Inferior parietal cortex (tissue), 1 donor: ENCODE data around the gene MAGEA9B.
A peak's percentile ranks its signal among the peaks of the same experiment; 100 is the strongest.
"Not testable (repeated sequence)": the region's sequence is repeated elsewhere in the genome, so short reads cannot be mapped to it uniquely, and the experiment has no call there.

Source experiments
- DNase-seq: peaks from one replicate; pipeline ENCODE4 v3.0.0-alpha.2; 2016; ENCODE audit errors: extremely low spot score

The MAGEA9B gene, protein sequence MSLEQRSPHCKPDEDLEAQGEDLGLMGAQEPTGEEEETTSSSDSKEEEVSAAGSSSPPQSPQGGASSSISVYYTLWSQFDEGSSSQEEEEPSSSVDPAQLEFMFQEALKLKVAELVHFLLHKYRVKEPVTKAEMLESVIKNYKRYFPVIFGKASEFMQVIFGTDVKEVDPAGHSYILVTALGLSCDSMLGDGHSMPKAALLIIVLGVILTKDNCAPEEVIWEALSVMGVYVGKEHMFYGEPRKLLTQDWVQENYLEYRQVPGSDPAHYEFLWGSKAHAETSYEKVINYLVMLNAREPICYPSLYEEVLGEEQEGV

DNA sequence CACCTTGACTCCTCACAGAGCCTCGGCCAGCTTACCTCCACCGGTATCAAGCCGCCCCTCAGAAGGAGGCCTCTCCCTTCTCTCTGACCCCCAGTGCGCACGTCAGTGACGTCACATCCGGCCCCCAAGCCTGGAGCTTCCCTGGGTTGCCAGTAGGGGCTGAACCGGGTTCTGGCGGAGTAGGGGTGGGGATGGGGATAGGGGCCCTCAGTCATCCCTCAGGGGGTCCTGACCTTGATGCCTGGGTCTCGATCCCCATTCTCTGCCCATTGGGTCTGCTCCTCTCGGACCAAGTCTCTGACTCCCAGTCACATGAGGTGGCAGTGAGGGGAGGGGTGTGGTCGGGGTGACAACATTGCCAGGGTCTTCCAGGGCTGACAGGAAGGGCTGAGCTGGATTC is at the start of gene MAGEA9B:
Gene MAGEA9B (minus strand): TSS at position 101 of the 400 bp plus-strand sequence. CDS start 4,280 bp downstream, outside the sequence.
- not testable (repeated sequence) for DNase-seq

DNA sequence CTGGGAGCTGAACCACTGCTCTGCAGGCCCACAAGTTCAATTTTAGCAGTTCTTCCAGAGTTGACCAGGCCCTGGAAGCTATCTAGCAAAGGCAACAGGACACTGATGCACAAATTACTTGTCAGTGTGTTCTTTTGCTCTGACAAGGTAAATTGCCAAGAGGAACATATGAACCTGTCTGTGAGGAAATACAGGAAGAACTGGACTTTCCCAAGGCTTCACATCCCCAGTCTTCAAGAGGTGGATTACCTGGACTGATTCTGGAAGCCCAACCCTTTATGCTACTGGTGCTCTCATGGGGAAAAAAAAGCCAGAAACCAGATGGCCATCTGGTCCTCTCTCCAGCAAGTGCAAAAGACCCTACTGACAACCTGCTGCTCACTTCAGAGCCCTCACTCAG is 46.3 kb upstream of the MAGEA9B start:
- DNase-seq = no peak

DNA sequence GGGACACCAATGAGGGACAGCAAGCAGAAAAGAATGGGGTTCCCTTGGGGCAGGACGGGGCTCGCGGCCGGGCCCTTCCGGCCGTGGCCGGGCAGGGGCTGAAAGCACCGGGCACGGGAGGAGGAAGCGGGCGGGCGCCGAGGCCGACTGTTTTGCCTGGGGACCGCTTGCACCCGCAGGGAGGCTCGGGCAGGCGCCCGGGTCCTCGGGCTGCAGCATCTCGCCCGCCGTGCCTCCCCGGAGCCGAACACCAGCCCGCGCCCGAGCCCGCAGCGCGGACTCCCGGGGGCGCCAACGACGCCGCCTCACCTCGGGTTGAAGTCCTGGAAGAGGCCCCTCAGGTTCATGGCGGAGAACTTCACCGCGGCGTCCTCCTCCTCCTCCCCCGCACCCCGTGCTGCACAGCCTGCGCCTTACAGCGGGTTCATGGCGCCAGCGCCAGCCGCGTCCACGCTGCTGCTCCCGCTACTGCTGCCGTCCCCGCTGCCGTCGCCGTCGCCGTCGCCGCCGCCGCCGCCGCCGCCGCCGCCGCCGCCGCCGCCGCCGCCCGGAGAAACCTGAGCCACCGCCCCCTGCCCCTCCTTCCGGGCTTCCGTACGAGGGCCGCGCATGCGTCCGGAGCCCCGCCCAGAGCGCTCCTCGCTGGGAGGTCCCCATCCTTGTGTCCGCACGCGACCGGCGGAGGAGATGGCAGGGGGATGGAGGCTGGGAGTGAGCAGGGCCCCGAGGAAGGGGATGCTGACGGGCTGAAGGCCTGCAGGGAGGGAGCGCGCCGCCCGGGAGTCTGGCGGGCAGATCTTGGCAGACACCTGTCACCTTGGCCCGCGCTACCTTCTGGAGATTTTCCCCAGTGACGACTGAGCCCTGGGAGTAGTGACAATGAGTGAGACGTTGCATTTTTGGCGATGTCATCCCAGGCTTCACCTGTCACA is 44.2 kb upstream of the MAGEA9B start, which contains the start of gene TMEM185A:
Gene TMEM185A (minus strand): TSS at position 559 of the 932 bp plus-strand sequence. CDS start 212 bp downstream, at position 347.
- peak; percentile 40 for DNase-seq

DNA sequence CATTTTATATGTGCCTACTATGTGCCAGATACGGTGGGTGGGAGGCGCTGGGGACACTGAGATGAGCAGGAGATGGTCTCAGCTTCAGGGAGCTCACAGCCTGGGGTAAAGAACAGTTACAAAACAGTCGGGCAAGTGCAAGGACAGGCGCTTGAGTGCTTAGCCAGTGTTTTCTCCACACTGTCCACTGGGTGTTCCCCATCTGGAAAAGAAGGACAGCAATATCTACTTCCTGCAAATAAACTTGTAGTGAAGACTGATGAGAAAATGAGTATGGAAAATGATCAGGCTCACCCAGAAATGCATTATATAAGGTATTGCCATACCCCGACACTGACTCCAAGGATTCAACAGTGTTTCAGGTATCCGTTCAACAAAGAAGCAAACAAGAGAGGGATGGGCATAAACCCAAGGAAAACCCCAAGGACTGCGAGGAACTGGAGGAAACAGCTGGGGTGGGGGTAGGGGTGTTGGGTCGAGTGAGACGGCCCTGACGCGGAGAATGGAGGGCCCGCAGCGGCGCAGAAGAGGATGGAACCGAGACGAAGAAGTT is 43.5 kb upstream of the MAGEA9B start:
- DNase-seq = peak; percentile 12

DNA sequence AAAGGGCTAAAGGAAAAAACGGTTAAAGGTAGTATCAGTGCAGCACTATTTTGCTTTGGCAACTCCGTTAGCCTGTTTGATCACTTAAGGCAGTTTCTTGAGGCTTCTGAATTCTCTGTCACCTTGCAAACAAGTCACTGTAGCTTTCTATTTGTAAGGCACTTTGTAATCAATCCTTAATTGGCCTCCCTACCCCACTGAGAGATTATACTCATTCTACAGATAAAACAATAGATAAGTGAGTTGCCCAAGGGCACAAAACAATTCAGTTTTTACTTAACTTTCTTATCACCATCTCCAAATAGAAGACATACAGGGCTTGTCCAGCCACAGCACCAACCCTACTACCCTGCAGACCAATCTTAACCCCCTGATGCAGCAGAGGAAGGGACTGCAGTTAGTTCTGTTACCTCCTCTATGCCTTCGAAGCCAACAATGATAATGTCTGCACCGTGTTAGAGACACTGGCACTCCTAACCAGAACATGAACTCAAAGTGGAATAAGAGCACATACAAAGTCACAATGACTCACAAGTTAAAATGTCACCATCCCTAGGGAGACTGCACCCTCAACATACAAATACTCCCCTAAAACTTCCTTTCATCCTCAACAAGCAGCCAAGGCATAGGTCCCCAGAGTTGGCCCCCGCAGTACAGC is 42.6 kb upstream of the MAGEA9B start:
- no peak for DNase-seq

DNA sequence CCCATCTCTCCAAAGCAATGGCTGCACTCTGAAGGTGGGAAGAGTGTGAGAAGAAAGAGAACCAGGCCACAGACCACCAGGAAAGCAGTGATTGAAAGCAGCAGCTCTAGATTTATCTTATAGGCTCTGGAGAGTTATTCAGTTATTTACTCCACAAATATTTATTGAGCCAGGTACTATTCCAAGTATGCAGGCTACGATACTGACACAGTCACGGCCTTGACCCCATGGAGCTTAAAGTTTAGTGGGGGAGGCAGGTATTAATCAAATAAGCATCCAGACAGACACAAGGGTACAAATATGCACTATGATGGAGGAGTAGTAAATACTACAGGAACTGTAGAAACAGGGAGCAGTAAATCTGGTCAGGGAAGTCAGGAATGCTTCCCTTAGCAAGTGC is 41.5 kb upstream of the MAGEA9B start:
- no peak for DNase-seq

DNA sequence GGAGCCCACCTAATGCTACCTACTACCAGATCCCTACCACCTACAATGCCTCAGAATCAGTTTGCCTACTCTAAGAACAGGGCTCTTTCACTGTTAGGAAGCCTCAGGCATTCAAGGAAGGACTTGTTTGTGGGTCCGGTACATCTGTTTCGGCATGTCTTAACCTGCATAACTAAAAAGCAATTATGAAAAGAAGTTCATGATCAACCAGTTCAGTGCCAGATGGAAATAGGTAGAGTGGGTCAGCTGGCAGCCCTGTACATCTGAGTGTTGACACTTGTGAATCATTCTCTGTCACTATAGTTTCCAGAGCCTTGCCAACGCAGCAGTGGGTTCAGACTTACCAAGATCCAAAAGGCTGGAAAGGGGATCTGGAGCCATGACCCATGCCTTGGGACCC is 41.0 kb upstream of the MAGEA9B start:
- DNase-seq = no peak

DNA sequence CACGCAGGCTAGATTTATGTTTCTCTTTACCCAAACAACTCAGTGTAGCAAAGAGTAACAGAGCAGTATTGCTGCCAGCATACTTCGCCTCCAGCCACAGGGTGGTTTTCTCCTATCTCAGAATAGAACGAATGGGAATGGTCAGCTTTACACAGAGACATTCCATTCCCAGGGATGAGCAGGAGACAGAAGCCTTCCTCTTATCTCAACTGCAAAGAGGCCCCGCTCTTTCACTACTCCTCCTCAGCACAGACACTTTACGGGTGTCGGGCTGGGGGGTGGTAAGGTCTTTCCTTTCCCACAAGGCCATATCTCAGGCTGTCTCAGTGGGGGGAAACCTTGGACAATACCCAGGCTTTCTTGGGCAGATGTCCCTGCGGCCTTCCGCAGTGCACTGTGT is 39.6 kb upstream of the MAGEA9B start:
- DNase-seq = not testable (repeated sequence)

DNA sequence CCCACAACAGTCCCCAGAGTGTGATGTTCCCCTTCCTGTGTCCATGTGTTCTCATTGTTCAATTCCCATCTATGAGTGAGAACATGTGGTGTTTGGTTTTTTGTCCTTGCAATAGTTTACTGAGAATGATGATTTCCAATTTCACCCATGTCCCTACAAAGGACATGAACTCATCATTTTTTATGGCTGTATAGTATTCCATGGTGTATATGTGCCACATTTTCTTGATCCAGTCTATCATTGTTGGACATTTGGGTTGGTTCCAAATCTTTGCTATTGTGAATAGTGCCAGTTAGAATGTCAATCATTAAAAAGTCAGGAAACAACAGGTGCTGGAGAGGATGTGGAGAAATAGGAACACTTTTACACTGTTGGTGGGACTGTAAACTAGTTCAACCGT is 32.4 kb upstream of the MAGEA9B start:
- DNase-seq = not testable (repeated sequence)

DNA sequence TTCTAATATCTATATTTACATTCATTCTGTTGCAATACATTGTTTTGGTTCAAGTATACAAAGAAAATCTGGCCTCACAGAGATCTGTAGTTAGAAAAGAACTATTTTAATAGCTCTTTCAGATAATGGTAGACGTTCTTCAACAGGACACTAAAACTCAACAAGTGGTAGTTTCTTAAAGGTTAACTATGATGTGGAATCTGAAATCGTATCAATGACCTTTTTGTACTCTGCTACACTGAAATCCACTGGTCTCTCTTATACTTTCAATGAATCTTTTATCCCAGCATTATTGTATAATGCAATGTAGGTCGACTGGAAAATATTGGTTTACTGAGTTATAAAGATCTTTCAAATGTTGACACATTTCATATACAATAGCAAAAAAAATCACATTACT is 31.6 kb upstream of the MAGEA9B start:
- DNase-seq = no peak

DNA sequence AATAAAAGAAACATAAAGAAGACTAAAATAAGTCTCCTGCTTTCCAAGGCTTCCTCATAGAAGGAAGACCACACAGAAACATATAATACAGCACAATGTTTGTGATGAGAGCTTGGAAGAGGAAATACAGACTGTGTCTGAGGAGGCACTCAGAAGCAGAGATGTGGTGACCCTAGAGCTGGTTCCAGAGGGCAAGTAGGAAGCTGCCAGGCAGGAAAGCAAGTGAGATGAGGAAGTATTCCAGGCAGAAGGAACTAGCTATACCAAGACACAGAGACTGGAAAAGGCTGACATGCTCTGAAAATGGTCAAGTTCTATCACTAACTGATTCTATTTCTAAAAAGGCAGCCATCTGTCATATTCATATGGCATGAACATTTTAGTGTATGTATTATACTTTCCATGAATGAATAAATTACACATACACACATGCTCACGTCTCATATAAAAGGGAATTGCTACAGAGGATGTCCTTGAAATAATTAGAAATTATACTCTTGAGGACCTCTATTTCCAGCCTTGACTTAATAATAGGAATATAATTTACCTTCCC is 24.4 kb upstream of the MAGEA9B start:
- DNase-seq = no peak

DNA sequence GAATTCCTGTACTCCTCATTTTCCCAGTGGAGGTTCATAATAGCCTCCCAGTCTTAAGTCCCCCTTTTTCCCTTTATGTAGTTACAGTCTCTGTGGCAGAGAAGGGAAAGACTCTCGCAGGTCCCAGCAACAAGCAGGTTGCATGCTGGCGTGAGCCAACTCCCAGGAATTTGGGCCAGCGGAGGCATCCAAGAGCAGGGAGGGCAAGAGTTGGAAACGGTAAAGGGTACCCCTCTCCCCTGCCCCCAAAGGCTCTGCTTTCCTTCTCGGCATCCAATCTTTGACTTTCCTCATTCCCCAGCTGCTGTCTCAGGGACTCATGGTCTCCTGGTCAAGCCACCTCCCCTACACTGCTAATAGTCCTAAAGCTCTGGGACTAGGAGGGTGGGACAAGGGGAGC is 23.3 kb upstream of the MAGEA9B start:
- DNase-seq = no peak

DNA sequence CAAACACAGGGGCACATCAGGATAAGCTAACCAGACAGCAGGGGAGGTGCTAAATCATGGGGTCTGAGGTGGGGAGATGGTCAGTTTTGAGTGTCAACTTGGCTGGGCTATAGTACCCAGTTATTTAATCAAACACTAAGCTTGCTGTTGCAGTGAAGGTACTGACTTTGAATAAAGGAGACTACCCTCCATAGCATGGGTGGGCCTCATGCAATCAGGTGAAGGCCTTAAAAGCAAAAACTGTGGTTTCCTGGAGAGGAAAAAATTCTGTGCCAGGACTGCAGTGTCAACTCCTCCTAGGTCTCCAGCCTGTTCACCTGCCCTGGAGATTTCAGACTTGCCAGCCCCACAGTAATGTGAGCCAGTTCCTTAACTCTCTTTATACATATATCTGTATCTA is 20.4 kb upstream of the MAGEA9B start:
- no peak for DNase-seq

DNA sequence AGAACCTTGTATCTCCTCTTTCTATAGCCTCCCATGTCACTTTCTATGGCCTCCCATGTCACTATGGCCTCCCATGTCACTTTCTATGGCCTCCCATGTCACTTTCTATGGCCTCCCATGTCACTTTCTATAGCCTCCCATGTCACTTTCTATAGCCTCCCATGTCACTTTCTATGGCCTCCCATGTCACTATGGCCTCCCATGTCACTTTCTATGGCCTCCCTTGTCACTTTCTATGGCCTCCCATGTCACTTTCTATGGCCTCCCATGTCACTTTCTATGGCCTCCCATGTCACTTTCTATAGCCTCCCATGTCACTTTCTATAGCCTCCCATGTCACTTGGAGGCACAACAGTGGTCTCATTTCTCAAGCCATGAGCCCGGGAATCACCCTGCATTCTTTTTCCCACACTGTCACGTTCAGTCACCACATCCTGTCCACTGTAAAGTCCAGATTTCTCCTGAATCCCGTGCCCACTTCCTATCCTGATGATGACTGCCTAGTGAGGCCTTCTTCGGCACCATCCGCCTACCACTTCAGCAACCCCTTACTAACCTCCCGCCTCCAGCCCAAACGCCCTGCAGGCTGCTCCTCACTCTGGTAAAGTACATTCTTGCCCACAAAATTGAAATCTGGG is 18.1 kb upstream of the MAGEA9B start:
- DNase-seq = not testable (repeated sequence)

DNA sequence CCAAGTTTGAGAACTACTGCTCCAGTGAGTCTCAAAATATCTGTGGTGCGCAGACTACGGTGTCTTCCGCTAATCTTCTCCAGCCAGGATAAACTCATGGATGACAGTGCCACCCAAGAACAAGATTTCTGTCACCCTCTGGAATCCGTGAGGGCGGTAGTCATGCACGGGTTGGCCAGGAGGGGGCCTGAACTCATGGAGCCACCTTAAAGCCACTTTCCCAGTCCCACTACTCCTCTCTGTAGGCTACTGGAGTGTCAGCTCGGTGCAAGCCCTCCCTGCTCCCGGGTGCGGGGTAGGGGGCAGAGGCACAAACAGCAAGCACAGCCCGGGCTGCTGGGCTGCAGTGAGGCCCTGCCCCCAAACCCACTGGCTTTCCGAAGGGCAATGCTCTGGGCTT is 11.3 kb upstream of the MAGEA9B start:
- DNase-seq = not testable (repeated sequence)

DNA sequence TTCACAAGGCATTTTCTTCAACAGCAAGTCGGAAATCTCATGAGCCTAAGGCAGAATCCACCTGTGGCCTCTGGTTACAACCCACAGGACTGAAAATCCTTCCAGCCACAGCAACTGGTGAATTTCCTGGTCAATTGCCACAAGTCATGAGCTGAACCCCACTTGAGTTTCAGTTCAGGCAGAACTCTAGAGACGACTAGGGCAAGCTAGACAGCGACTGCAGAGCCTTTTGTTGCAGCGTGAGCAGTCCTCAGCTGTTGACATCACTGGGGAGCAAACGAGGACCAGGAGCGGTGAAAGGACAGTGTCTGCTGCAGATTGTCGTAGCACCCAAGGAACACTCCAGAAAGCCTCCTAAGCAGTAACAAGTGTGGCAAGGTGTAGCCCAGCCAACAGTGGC is 8.7 kb upstream of the MAGEA9B start:
- DNase-seq = not testable (repeated sequence)

DNA sequence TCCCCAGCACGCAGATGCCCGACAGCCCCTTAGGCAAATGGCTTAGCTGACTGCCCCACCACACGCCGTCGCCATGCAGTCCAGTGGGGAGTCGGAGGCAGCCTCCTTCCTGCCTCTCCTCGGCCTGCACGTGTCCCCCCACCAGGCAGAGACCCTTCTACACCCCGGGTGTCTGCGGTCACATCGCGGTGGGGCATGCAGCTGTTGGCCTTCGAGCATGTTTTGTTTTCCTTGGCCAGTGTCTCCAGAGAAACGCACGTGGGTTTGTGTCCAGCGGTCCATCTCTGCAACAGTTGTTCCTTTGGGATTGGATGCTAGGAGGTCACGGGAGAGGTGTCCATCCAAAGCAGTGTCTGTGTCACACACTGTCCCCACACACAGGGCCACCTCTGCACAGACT is 8.0 kb upstream of the MAGEA9B start, which contains the start of gene HSFX2:
Gene HSFX2 (minus strand): TSS at position 101 of the 400 bp plus-strand sequence. CDS start 614 bp downstream, outside the sequence.
- DNase-seq = not testable (repeated sequence)

DNA sequence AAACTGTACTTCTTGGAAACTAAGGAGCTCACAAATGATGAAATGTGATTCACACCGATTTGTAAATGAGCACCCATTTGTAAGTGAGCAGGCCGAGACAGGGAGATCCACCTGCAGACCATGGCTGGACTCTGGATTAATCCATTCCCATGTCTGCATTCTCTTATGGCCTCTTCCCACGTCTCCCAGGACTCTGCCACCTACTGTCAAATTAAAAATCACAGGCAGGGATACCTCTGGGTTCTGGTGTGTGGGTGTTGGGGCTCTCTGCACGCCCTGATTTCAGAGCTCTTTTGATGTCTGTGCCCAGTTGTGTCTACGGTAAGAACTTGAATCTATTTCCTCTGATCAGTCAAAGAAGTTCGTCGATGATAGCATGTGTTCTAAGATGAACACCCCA is 3.7 kb upstream of the MAGEA9B start:
- not testable (repeated sequence) for DNase-seq

DNA sequence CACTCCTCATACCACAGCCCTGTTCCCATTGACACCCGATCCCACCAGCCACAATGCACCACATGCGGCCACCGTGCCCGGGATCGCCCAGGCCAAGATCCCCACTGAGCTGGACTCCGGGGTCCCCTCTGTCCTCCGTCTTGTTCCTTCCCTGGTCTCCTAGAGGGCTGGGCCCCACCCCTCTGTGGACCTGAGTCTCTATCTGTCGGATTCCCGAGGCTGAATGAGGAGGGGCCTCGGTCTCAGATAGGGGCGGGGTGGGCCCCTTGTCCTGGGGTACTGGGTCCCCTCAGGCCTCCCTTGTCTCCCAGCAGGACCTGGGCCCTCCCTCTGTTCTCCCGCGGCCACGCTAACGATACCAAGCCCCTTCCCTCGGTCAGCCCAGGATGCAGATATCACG is 1.6 kb downstream of the MAGEA9B start:
- not testable (repeated sequence) for DNase-seq

DNA sequence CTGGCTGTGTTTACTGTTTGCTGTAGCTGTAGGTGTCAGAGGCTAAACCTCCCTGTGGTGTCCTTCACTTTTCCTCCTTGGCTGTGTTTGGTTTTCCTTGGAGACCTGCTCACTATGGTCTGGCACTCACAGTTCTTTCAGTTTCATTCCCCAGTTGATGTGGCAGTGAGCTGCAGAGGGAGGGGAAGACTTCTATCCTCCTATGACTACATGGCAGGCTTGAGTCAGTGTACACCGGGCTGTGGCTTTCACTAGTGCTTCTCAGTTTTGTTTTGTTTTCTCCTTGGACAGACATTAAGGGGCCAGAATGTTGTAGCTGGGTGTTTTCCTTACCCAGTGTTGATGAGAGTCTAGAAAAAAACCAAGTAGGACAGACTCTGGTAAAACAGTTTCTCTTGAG is 13.8 kb downstream of the MAGEA9B start:
- not testable (repeated sequence) for DNase-seq

DNA sequence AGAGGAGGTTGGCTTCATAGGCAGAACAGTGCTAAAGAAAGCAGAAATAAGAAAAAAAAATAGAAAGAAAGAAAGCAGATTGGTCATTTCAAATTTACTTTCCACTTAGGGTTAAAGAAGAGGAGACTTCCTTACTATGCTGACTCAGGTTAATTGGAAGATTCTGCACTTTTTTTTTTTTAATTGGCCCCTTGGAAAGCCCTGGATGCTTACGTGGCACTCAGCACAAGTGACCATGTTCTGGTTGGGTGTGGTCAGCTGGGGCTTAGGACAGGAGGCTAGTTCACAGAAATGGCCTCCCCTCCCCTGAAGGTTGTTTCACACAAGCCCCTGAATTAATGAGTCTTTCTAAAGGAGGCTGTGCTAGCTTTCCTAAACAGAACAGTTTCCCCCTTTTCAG is 14.5 kb downstream of the MAGEA9B start:
- DNase-seq = no peak
